ENCODE measurements around the gene HAPLN2. TPM values are rescaled to one million over a fixed set of nuclear protein-coding genes. Genes with fewer than 3 reads are reported as not detected.
A peak's percentile ranks its signal among the peaks of the same experiment; 100 is the strongest.

The HAPLN2 gene
- total and polyA plus RNA-seq, 2 of the 8 experiments (the other 6 are each of a cell fraction or from before 2014, with no cell fraction given), result 0.19 to 0.51 TPM

DNA sequence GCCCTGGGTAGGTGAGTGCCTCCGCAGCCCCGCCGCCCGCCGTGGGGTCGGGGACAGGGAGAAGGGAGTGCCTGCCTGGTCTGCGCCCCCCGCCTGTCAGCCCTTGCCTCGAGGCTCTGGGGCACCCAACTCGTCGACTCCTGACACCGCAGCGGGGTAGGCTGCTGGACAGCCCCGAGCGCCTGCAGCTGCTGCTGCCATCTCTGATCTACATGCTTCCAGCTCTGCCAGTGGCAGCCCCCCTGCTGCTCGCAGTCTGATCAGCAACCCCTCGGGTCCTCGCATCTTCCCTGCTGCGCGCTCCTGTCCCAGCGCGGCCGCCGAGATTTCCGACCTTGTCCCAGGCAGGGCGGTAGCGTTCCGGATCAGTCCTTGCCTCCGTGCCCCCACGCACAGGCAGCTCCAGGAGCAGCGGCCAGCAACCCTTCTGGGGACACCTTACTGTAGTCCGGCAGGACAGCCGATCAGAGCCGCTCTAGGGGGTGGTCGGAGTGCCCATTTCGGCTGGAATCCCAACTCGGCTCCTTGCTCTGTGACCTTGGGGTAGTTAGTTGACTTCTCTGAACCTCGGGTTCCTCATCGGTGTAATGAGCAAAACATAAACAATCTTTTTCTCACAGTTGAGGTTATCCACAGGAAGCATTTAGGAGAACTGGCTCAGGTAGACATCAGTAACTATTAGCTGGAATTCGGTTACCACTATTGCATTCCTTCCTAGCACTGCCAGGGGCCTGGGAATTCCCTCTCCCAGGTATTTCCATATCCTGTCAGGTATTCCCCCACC lies 23.2 kb downstream of the HAPLN2 start (continued):
- TF ChIP-seq, protein P1, sequence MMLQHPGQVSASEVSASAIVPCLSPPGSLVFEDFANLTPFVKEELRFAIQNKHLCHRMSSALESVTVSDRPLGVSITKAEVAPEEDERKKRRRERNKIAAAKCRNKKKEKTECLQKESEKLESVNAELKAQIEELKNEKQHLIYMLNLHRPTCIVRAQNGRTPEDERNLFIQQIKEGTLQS (IDR thresholded peaks at IDR 0.05; ENCODE audit: insufficient read depth, low read depth, low read length), result no peak
- TF ChIP-seq POU5F1 (IDR thresholded peaks at IDR 0.05; ENCODE audit: low read depth, low read length) (no peak), KDM4A (IDR thresholded peaks at IDR 0.05; ENCODE audit: low read depth, low read length, severe bottlenecking) (no peak), JUND (IDR thresholded peaks at IDR 0.05; ENCODE audit: low read length) (no peak), JUN (IDR thresholded peaks at IDR 0.05; ENCODE audit: low read depth, low read length) (no peak), CHD1 (IDR thresholded peaks at IDR 0.05; ENCODE audit: low read depth, low read length) (no peak), RXRA (IDR thresholded peaks at IDR 0.05; ENCODE audit: insufficient read depth, low read depth, low read length) (no peak), SIRT6 (IDR thresholded peaks at IDR 0.05; ENCODE audit: low read length) (no peak), TAF1 (IDR thresholded peaks at IDR 0.05; ENCODE audit: low read depth, low read length) (no peak), SIN3A (conservative IDR thresholded peaks at IDR 0.05 in 1 of 2, IDR thresholded peaks at IDR 0.05 in 1 of 2; ENCODE audit: low read depth in 1 of 2, low read length in 2 of 2) (peak in 1 of 2 experiments; percentile 33; a peak in 1 of 4 replicates)

All from H1 (cell line).